Measurements from ENCODE around the gene ENPP1.

DNA sequence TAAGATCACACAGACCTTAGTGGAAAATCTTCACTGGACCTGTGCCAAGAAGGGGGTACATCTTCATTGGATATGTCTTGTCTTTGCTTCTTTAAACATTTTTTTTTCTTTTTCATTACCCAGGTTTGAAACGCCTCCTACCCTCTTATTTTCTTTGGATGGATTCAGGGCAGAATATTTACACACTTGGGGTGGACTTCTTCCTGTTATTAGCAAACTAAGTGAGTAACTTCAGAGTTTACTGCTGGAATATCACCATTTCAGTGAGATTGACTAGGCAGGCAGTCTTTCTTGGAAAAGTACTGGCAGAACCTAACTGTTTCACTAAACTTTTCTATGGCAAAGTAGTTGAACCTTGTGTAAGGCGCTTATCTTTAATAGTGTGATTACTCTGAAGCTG lies 47.0 kb downstream of the ENPP1 start:
- TF ChIP-seq CTCF (IDR thresholded peaks at IDR 0.05) (no peak), POLR2A (IDR thresholded peaks at IDR 0.05) (no peak)

Data from uterus (tissue), 2 donors.